Measurements from ENCODE around the gene XYLB. TPM values are rescaled to one million over a fixed set of nuclear protein-coding genes. Genes with fewer than 3 reads are reported as not detected.

Gene XYLB
- total and polyA plus RNA-seq, 2 of the 13 experiments (the other 11 are each of a cell fraction or from before 2014, with no cell fraction given), result 25.9 to 30.0 TPM

- TF ChIP-seq THAP9 (CRISPR knock-in tag; IDR thresholded peaks at IDR 0.05; ENCODE audit: borderline replicate concordance) (peak; percentile 75; the same call in 1 of the 2 replicates), ZNF335 (CRISPR knock-in tag; IDR thresholded peaks at IDR 0.05) (peak; percentile 46; the same call in 1 of the 2 replicates), ZNF773 (CRISPR knock-in tag; IDR thresholded peaks at IDR 0.05; ENCODE audit: borderline replicate concordance) (peak; percentile 91), SIX1 (CRISPR knock-in tag; IDR thresholded peaks at IDR 0.05; ENCODE audit: borderline replicate concordance) (peak; percentile 58; the same call in 1 of the 2 replicates), ZIK1 (CRISPR knock-in tag; IDR thresholded peaks at IDR 0.05; ENCODE audit: borderline replicate concordance, low read depth) (peak; percentile 97), AGO2 (optimal IDR thresholded peaks at IDR 0.05; ENCODE audit: low read depth, low read length) (peak; percentile 78), SP1 (IDR thresholded peaks at IDR 0.05) (no peak), SP1 (CRISPR knock-in tag; IDR thresholded peaks at IDR 0.05) (peak; percentile 87), ZHX2 (IDR thresholded peaks at IDR 0.05; ENCODE audit: low read depth) (no peak; the same call in 1 of the 2 replicates), ZHX2 (CRISPR knock-in tag; IDR thresholded peaks at IDR 0.05; ENCODE audit: borderline replicate concordance) (no peak; the same call in 1 of the 2 replicates), ZNF841 (CRISPR knock-in tag; IDR thresholded peaks at IDR 0.05; ENCODE audit: borderline replicate concordance) (peak; percentile 96)
- TF ChIP-seq, protein P1, sequence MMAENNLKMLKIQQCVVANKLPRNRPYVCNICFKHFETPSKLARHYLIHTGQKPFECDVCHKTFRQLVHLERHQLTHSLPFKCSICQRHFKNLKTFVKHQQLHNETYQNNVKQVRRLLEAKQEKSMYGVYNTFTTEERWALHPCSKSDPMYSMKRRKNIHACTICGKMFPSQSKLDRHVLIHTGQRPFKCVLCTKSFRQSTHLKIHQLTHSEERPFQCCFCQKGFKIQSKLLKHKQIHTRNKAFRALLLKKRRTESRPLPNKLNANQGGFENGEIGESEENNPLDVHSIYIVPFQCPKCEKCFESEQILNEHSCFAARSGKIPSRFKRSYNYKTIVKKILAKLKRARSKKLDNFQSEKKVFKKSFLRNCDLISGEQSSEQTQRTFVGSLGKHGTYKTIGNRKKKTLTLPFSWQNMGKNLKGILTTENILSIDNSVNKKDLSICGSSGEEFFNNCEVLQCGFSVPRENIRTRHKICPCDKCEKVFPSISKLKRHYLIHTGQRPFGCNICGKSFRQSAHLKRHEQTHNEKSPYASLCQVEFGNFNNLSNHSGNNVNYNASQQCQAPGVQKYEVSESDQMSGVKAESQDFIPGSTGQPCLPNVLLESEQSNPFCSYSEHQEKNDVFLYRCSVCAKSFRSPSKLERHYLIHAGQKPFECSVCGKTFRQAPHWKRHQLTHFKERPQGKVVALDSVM (CRISPR knock-in tag; IDR thresholded peaks at IDR 0.05), result peak; percentile 56; the same call in 1 of the 2 replicates
- TF ChIP-seq, protein P2, sequence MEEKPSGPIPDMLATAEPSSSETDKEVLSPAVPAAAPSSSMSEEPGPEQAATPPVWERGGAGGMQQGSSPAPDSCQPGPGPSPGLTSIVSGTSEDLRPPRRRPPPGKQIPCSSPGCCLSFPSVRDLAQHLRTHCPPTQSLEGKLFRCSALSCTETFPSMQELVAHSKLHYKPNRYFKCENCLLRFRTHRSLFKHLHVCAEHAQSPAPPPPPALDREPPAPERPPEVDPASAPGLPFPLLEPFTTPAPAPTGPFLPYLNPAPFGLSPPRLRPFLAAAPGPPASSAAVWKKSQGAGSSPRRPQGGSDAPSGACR (CRISPR knock-in tag; IDR thresholded peaks at IDR 0.05), result peak; percentile 99
- TF ChIP-seq, protein P3, sequence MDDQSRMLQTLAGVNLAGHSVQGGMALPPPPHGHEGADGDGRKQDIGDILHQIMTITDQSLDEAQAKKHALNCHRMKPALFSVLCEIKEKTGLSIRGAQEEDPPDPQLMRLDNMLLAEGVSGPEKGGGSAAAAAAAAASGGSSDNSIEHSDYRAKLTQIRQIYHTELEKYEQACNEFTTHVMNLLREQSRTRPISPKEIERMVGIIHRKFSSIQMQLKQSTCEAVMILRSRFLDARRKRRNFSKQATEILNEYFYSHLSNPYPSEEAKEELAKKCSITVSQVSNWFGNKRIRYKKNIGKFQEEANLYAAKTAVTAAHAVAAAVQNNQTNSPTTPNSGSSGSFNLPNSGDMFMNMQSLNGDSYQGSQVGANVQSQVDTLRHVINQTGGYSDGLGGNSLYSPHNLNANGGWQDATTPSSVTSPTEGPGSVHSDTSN (CRISPR knock-in tag; IDR thresholded peaks at IDR 0.05; ENCODE audit: borderline replicate concordance), result no peak
These were observed at the start of gene XYLB (continued) for GRCh38 chr3:38346587-38347410.

All from HepG2 (cell line).